SJCRH30 (cell line): ENCODE measurements around the gene GRID2. TPM values are rescaled to one million over a fixed set of nuclear protein-coding genes. Genes with fewer than 3 reads are reported as not detected.

Experiments
- DNase-seq, 2 experiments: peaks; one replicate each; pipeline ENCODE4 v3.0.0-alpha.2; 2015 to 2020
- H3K27ac ChIP-seq: fragments of 250-450 bp; sonication (Bioruptor Pico); 2 replicates; pipeline ENCODE4 v1.5.1; 2020; ENCODE audit warnings: mild to moderate bottlenecking, moderate library complexity
- H3K27me3 ChIP-seq: fragments of 250-450 bp; sonication (Bioruptor Pico); 2 replicates; pipeline ENCODE4 v1.5.1; 2020; ENCODE audit warnings: mild to moderate bottlenecking, moderate library complexity
- H3K36me3 ChIP-seq: fragments of 250-450 bp; sonication (Bioruptor Pico); 2 replicates; pipeline ENCODE4 v1.5.1; 2020; ENCODE audit warnings: mild to moderate bottlenecking, moderate library complexity
- H3K4me1 ChIP-seq: fragments of 250-450 bp; sonication (Bioruptor Pico); 2 replicates; pipeline ENCODE4 v1.5.1; 2020; ENCODE audit warnings: mild to moderate bottlenecking, moderate library complexity
- H3K4me3 ChIP-seq: fragments of 250-450 bp; sonication (Bioruptor Pico); 2 replicates; pipeline ENCODE4 v1.5.1; 2020; ENCODE audit warnings: mild to moderate bottlenecking, moderate library complexity
- H3K9me3 ChIP-seq: fragments of 250-450 bp; sonication (Bioruptor Pico); replicated peaks from 2 replicates; pipeline ENCODE4 v1.5.1; 2020; ENCODE audit warnings: mild to moderate bottlenecking, moderate library complexity
- total RNA-seq: library from RNA; depleted of rRNA; stranded (reverse); fragments of >200 nt; shearing (Covaris generic); gene quantifications from 2 replicates; pipeline ENCODE4 v1.2.3, GENCODE V29; 2014

The GRID2 gene
- total RNA-seq, 1 experiment from 2014 or later = 0.91 TPM

DNA sequence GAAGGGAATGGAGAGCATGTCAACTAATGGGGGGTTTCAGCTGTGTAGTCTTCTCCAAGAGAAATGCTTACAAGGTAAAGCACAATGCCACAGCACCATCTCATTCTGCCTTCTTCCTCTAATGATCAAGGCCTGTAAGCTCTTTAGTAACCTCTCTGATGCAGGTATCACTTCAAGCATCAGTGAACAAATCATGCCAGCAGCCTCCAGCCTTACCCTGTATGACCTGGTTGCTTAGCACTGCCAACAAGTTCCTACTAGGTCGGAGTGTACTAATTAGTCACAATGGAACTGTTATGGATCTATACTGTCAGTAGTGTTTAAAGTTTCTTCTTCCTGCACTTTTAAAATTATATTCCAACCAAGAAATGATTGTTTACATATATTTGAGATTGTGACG lies 197.7 kb downstream of the GRID2 start:
- H3K4me1 ChIP-seq = no peaks in the 10 kb centered on the region
- no peaks in the 10 kb centered on the region for H3K9me3 ChIP-seq
- no peak overlapping the region for H3K4me3 ChIP-seq
- DNase-seq = no peak
- H3K27me3 ChIP-seq = 0 out of 2 replicates have a peak, but pooled peaks cover 3% of the 10 kb centered on the region
- H3K27ac ChIP-seq = no peak overlapping the region
- H3K36me3 ChIP-seq = no peaks in the 10 kb centered on the region

DNA sequence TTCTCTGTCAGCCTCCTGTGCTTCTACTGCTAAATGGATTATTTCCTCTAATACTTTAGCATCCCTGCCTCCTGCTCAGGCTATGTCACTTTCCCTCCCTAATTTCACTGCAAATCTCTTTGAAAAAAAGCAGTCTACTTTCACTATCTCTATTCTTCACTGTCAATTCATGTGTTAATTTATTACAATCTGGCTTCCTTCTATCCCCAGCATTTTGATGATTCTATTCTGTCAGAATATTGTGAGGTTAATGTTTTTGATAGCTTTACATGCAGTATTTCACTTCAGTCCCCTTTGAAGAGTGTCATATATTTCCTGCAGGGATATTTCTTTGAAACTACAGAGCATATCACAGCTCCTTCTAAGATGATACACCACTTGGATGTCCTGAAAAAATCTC lies 203.2 kb downstream of the GRID2 start:
- Histone ChIP-seq H3K27ac (no peak overlapping the region), H3K4me1 (no peaks in the 10 kb centered on the region), H3K27me3 (no peaks in the 10 kb centered on the region), H3K9me3 (no peaks in the 10 kb centered on the region), H3K36me3 (no peaks in the 10 kb centered on the region), H3K4me3 (no peak overlapping the region)
- DNase-seq = no peak

DNA sequence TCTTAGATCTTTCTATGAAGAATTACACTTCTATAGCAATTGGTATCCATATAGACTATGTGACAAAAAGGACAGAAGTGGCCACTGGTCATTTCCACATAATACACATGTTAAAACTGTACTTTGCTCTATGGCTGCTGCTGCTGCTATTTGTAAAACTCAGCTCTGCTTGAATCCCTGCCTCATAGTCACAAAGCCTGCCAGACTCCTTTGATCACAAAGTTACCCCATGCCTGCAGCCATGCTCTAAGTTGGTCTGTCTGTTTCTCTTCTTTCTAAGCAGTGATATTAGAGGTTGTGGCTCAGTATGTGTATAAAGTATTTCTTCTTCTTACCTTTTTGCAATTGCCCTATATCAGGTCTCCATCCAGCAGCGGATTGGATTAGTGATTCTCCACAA lies 210.9 kb downstream of the GRID2 start:
- Histone ChIP-seq H3K36me3 (no peaks in the 10 kb centered on the region), H3K4me1 (no peaks in the 10 kb centered on the region), H3K4me3 (no peak overlapping the region), H3K27me3 (no peaks in the 10 kb centered on the region), H3K27ac (no peak overlapping the region), H3K9me3 (no peaks in the 10 kb centered on the region)
- DNase-seq = no peak

DNA sequence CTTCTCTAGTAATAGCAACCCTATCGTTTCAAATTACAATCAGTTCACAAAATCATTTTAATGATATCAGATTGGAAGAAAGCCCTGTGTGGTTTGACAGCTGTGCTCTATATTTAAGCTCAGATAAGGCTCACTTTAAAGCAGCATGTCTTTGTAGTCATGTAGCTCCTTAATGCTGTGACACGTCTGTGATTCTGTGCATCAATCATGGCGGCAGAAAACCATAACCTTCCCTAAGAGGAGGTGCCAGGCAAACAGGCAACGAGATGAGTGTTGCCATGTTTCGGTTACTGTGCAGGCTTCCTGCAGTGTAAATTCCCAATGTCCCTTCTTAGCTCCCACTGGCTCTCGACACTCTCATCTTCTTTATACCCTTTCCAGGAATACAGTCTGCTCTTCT lies 212.7 kb downstream of the GRID2 start:
- Histone ChIP-seq H3K9me3 (no peaks in the 10 kb centered on the region), H3K36me3 (no peaks in the 10 kb centered on the region), H3K27me3 (no peaks in the 10 kb centered on the region), H3K4me1 (no peaks in the 10 kb centered on the region), H3K4me3 (no peak overlapping the region), H3K27ac (no peak overlapping the region)
- peak in 1 of 2 experiments; percentile 5 for DNase-seq

DNA sequence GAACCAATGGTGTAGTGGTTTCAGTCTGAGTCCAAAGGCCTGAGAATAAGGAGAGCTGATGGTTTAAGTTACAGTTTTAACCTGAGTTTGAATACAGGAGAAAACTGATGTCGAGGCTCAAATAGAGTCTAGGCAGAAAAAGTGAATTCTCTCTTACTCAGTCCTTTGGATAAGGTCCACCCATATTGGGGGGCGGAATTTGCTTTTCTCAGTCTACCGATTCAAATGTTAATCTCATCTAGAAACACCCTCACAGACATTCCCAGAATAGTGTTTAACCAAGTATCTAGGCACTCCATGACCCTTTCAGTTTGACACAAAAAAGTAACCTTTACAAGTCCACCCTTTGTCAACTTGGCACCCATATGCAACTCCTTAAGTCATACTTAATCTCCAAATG lies 216.0 kb downstream of the GRID2 start:
- Histone ChIP-seq H3K27me3 (no peaks in the 10 kb centered on the region), H3K36me3 (no peaks in the 10 kb centered on the region), H3K4me3 (no peak overlapping the region), H3K4me1 (no peaks in the 10 kb centered on the region), H3K27ac (no peak overlapping the region), H3K9me3 (no peaks in the 10 kb centered on the region)
- no peak for DNase-seq

DNA sequence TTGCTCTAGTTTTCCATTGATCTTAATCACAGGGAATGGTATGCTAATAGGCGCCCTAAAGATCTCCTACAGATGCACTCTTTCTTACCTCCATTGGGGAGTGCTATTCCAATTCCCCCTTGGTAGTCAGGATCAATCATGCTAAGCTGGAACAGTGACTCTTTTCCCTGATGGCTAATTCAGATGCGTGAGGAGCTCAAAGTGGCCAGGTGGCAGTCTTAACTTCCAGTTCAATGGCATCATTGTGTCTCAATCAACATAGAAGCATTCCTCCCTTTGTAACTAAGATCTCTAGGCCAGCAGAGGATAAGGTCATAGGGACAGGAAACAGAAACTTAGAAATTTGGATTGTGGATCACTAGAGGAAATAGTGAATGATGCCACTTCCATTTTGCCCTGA lies 216.8 kb downstream of the GRID2 start:
- DNase-seq = no peak
- no peaks in the 10 kb centered on the region for H3K4me1 ChIP-seq
- no peaks in the 10 kb centered on the region for H3K27me3 ChIP-seq
- H3K36me3 ChIP-seq = no peaks in the 10 kb centered on the region
- H3K4me3 ChIP-seq = no peak overlapping the region
- H3K27ac ChIP-seq = no peak overlapping the region
- no peaks in the 10 kb centered on the region for H3K9me3 ChIP-seq

DNA sequence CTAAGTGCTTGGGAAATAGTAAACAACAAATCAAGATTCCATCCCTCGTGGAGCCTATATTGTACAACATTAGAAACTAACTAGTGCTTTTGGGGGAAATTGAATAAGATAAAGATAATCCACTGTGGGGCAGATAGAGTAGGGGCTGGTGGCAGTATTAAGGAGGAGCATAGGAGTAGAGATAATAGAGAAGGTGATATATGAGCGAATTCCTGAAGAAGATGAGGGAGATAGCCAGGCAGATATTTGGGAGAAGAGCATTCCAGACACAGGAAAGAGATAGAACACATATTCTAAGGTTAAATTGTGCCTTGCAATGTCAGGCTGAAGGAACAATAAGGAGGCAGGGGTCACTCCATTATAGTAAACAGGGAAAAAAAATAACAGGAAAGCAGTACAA lies 218.2 kb downstream of the GRID2 start:
- Histone ChIP-seq H3K4me1 (no peaks in the 10 kb centered on the region), H3K4me3 (no peak overlapping the region), H3K27me3 (no peaks in the 10 kb centered on the region), H3K36me3 (no peaks in the 10 kb centered on the region), H3K9me3 (no peaks in the 10 kb centered on the region), H3K27ac (no peak overlapping the region)
- no peak for DNase-seq

DNA sequence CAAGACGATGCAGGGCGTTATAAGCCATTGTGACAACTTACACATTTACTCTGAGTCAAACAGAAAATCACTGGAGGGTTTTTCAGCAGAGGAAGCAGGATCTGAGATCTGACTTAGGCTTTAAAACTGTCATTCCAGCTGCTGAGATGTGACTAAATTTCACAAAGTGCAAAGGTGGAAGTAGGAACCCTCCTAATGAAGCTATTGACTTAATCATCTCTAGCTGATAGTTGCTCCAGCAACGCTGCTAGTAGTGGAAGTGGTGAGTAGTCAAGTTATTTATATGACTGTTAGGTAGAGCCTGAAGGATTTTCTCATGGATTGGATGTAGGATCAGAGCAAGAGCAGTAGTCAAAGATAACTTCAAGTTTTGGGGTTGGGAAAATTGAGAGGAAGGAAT lies 218.6 kb downstream of the GRID2 start:
- Histone ChIP-seq H3K27me3 (no peaks in the 10 kb centered on the region), H3K36me3 (no peaks in the 10 kb centered on the region), H3K4me3 (no peak overlapping the region), H3K4me1 (no peaks in the 10 kb centered on the region), H3K9me3 (no peaks in the 10 kb centered on the region), H3K27ac (no peak overlapping the region)
- DNase-seq = no peak

DNA sequence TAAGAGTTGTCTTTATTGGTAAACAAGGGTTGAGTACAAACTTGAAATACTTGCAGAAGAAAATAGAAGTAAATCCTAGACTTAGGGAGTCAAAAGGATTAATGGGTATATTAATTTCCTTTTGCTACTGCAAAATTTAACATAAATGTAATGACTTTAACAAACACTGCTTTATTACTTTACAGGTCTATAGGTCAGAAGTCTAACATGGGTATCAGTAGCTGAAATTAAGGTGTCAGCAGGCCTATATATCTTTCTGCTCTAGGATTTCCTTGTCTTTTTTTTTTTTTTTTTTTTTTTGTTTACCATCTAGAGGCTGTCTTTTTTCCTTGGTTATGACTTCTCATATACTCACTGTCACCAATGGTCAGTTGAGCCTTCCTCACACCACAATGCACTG lies 220.4 kb downstream of the GRID2 start:
- no peak for DNase-seq
- Histone ChIP-seq H3K27me3 (no peaks in the 10 kb centered on the region), H3K4me1 (no peaks in the 10 kb centered on the region), H3K36me3 (no peaks in the 10 kb centered on the region), H3K27ac (no peak overlapping the region), H3K9me3 (no peaks in the 10 kb centered on the region), H3K4me3 (no peak overlapping the region)

DNA sequence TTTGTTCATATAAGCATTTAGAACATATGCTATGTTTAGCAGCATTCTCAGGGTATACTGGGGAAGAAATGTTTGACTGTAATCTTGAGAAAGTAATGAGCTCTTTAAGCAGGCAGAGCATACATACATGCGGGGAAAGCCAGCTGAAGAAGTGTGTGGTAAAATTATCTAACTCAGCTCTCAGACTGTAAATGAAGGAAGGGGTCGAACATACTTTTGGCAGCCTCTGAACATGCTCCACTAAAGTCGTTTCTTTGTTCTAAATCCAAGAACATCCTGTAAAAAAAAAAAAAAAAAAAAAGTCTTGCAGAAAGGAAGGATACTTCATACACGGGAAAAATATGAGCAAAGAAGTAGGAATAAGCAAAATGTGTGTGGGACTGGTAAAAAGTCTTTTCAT lies 224.8 kb downstream of the GRID2 start:
- DNase-seq = no peak
- H3K36me3 ChIP-seq = no peaks in the 10 kb centered on the region
- no peak overlapping the region for H3K4me3 ChIP-seq

DNA sequence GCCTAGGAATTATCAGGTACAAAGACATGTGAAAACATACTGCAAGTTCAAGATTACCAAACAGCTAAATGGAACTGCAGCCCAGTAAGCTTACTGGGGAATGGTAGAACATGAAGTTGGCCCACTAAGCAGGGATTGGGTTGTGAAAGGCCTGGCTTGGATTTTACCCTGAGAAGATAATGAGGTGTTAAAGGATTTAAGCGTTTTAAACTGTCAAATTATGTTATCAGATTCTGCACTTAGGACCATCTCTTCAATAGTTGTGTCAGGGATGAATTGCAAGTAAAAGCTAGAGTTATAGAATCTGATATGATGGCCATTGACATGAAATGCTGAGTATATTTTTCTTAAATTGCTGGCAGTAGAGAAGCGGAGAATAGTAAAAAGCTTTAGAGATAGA lies 225.7 kb downstream of the GRID2 start:
- no peaks in the 10 kb centered on the region for H3K27me3 ChIP-seq
- no peaks in the 10 kb centered on the region for H3K9me3 ChIP-seq
- H3K27ac ChIP-seq = no peak overlapping the region
- no peak for DNase-seq
- H3K4me1 ChIP-seq = no peaks in the 10 kb centered on the region
- no peaks in the 10 kb centered on the region for H3K36me3 ChIP-seq
- H3K4me3 ChIP-seq = no peak overlapping the region

More for the DNA sequence above, 224.8 kb downstream of the GRID2 start:
- Histone ChIP-seq H3K4me1 (no peaks in the 10 kb centered on the region), H3K9me3 (no peaks in the 10 kb centered on the region), H3K27me3 (no peaks in the 10 kb centered on the region), H3K27ac (no peak overlapping the region)

DNA sequence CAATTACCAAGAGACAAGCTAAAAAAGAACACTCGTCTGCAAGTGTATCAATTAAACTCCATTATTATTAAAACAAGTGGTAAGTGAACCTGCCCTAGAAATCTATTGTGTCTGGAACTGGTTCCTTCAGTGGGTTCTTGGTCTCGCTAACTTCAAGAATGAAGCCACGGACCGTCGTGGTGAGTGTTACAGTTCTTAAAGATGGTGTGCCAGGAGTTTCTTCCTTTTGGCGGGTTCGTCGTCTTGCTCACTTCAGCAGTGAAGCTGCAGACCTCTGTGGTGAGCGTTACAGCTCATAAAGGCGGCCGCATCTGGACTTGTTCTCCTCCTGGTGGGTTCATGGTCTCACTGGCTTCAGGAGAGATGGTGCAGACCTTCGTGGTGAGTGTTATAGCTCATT lies 231.8 kb downstream of the GRID2 start:
- no peak overlapping the region for H3K4me3 ChIP-seq
- DNase-seq = no peak
- no peak overlapping the region for H3K27ac ChIP-seq
- no peaks in the 10 kb centered on the region for H3K4me1 ChIP-seq
- H3K36me3 ChIP-seq = no peaks in the 10 kb centered on the region
- no peaks in the 10 kb centered on the region for H3K27me3 ChIP-seq
- no peaks in the 10 kb centered on the region for H3K9me3 ChIP-seq

DNA sequence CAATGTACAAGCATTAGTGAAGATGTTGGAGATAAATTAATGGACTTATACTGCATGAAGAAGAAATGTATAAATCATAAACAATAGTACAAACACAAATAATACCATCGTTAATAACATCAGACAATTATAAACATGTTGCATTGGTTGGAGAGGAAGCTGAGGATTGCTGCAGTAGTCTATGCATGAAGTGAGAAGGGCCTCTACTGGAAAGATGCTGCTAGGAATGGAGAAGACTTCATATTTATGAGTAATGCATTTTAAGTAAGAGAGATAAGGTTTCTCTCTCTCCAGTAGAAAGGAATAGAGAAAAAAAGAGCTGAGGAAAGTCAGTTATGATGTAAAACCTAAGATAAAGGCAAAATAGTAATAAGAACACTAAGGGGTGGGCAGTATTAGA lies 247.8 kb downstream of the GRID2 start:
- H3K4me1 ChIP-seq = no peaks in the 10 kb centered on the region
- no peaks in the 10 kb centered on the region for H3K9me3 ChIP-seq
- no peak overlapping the region for H3K4me3 ChIP-seq
- H3K27ac ChIP-seq = no peak overlapping the region
- H3K27me3 ChIP-seq = no peaks in the 10 kb centered on the region
- H3K36me3 ChIP-seq = no peaks in the 10 kb centered on the region
- DNase-seq = no peak

DNA sequence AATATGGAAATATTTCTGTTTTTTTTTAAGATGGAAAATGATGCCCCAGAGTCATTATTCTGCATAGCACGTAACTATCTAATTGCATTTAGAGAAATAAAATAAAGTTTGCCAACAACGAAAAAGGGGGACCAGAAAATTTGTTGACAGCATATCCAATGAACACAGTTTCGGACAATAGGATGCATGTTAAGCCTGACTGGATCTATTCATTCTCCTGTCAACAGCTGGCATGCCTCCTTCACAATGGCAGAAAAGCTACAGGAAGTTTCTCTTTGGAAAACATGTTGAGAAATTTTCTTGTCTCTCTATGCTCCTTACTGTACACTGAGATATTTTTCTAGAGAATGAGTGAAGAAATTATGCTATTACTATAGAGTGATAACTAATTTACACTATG lies 262.5 kb downstream of the GRID2 start:
- Histone ChIP-seq H3K36me3 (no peaks in the 10 kb centered on the region), H3K9me3 (no peaks in the 10 kb centered on the region), H3K4me3 (no peak overlapping the region), H3K4me1 (no peaks in the 10 kb centered on the region), H3K27me3 (no peaks in the 10 kb centered on the region), H3K27ac (no peak overlapping the region)
- no peak for DNase-seq

DNA sequence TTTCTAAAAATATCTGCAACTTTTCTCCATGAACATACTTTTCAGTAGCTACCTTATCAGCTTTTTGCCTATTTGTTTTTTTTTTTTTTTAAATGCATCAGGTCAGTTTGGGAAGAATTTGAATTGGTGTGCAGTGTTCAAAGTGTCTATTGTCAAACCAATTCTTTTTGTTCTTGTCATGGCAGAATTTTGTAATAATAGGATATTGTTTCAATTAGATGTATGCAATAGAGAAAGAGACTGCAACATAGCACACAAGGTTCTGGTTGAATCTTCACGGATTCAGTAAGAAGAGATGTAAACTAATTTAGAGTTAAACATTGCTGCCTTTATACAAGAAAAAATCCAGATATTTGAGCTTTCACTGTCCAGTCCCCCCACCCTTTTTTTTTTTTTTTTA lies 277.1 kb downstream of the GRID2 start:
- H3K27me3 ChIP-seq = no peaks in the 10 kb centered on the region
- no peaks in the 10 kb centered on the region for H3K9me3 ChIP-seq
- no peak for DNase-seq
- peaks cover 2% of the 10 kb centered on the region; the same call in 1 of the 2 replicates for H3K36me3 ChIP-seq
- H3K27ac ChIP-seq = no peak overlapping the region
- no peak overlapping the region for H3K4me3 ChIP-seq
- no peaks in the 10 kb centered on the region for H3K4me1 ChIP-seq

DNA sequence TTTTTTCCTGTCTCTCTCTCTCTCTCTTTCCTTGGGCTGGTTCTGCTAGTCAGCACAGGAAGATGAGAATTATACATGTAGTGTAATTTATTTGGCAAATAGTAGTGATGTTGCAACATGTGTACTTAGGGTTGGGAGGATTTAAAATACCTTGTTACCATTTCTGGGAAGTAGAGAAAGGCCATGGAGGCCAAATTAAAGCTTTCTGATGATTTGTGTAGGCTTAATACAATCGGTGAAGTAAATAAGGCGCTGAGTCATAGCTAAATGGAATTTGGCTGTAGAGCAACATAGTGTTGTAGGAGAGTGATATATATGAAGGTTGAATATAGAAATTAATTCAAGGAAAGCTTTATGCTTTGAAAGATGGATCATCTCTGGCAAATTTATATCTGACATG lies 295.3 kb downstream of the GRID2 start:
- H3K36me3 ChIP-seq = no peaks in the 10 kb centered on the region
- no peaks in the 10 kb centered on the region for H3K27me3 ChIP-seq
- no peaks in the 10 kb centered on the region for H3K4me1 ChIP-seq
- H3K27ac ChIP-seq = no peak overlapping the region
- DNase-seq = no peak
- H3K9me3 ChIP-seq = no peaks in the 10 kb centered on the region
- no peak overlapping the region for H3K4me3 ChIP-seq

DNA sequence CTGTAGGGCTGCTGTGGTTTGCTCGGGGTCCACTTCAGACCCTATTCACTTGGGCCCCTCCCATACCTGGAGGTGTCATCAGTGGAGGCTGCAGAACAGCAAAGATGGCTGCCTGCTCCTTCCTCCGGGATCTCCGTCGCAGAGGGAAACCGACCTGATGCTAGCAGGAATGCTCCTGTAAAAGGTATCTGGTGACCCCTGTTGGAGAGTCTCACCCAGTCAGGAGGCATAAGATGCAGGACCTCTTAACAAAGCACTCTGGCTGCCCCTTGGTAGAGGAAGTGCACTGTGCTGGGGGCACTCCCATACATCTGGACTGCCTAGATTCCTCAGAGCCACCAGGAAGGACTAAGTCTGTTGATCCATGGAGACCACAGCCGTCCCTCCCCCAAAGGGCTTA lies 296.9 kb downstream of the GRID2 start:
- no peak overlapping the region for H3K4me3 ChIP-seq
- H3K36me3 ChIP-seq = no peaks in the 10 kb centered on the region
- H3K27ac ChIP-seq = no peak overlapping the region
- peak in 1 of 2 experiments; percentile 18 for DNase-seq
- no peaks in the 10 kb centered on the region for H3K27me3 ChIP-seq
- H3K9me3 ChIP-seq = no peaks in the 10 kb centered on the region
- no peaks in the 10 kb centered on the region for H3K4me1 ChIP-seq
